ENCODE results near the gene BRSK2. TPM values are rescaled to one million over a fixed set of nuclear protein-coding genes. Genes with fewer than 3 reads are reported as not detected.

The BRSK2 gene
- total and polyA plus RNA-seq, 9 of the 15 experiments (the other 6 are each of a cell fraction or from before 2014, with no cell fraction given), result 0.06 to 0.52 (median 0.18) TPM; not detected in 5

GRCh38 chr11:1391165-1392075 is 1.7 kb downstream of the BRSK2 start:
- WGBS (ENCODE audit: insufficient coverage, low coverage, missing lambda C conversion rate), result 22% methylated on average over 31 of the region's 35 CpGs
- H4K20me1 ChIP-seq (replicated peaks; ENCODE audit: control insufficient read depth, insufficient read depth, low read length), result 0 out of 2 replicates have a peak, but pooled peaks cover 8% of the 10 kb centered on the region
- DNase-seq (ENCODE audit: extremely low read depth in 1 of 4, low spot score in 3 of 4) (no peak), FAIRE-seq (no peak), ATAC-seq (no peak)
- H3K27ac ChIP-seq (ENCODE audit: extremely low read depth, low read depth, low read length), result no peak overlapping the region
- H3K27me3 ChIP-seq (ENCODE audit: control insufficient read depth in 2 of 2, insufficient read depth in 2 of 2, low read length in 2 of 2), result peaks cover 5 to 41% of the 10 kb centered on the region in 2 experiments; a peak in 3 of 5 replicates
- no TSS peak for BruUV-seq (replicated peaks)
- H3K36me3 ChIP-seq (ENCODE audit: control insufficient read depth, insufficient read depth, low read length), result no peaks in the 10 kb centered on the region
- no peaks in the 10 kb centered on the region for H3K9me3 ChIP-seq (replicated peaks; ENCODE audit: control insufficient read depth, insufficient read depth, low read depth, low read length)
- H3K9ac ChIP-seq (ENCODE audit: insufficient read depth in 1 of 2, low read depth in 2 of 2, low read length in 2 of 2), result no peak overlapping the region
- H3K79me2 ChIP-seq (ENCODE audit: control insufficient read depth, insufficient read depth, low read length), result no peaks in the 10 kb centered on the region
- intact Hi-C loops (cut with micrococcal nuclease) (no loop called here), in situ Hi-C loops (cut with MboI) (no loop called here)
- CTCF ChIA-PET (ENCODE audit: low intra/inter-chr PET ratio), result no interaction called here
- no peak overlapping the region for H3K4me3 ChIP-seq
- no peak overlapping the region for H2AFZ ChIP-seq (ENCODE audit: low read depth, low read length)
- H3K4me1 ChIP-seq (replicated peaks in 1 of 2; ENCODE audit: control insufficient read depth in 2 of 2, insufficient read depth in 2 of 2, low read length in 2 of 2), result peaks cover 0 to 33% of the 10 kb centered on the region in 2 experiments; a peak in 2 of 5 replicates
- POLR2A ChIA-PET, result no interaction called here
- no peak overlapping the region for H3K4me2 ChIP-seq (ENCODE audit: insufficient read depth, low read length)
- no peaks in the 10 kb centered on the region for H3K9me1 ChIP-seq (ENCODE audit: control insufficient read depth, insufficient read depth, low read length)
- TF ChIP-seq ZBTB7A (IDR thresholded peaks at IDR 0.05; ENCODE audit: borderline replicate concordance, control insufficient read depth, low read depth, low read length) (no peak), PHB2 (IDR thresholded peaks at IDR 0.05; ENCODE audit: low read depth) (no peak), SRSF1 (IDR thresholded peaks at IDR 0.05; ENCODE audit: low read depth, low read length) (no peak), TAF9B (IDR thresholded peaks at IDR 0.05; ENCODE audit: partially characterized antibody) (no peak), ZBTB8A (IDR thresholded peaks at IDR 0.05; ENCODE audit: partially characterized antibody) (no peak), ZNF384 (IDR thresholded peaks at IDR 0.05; ENCODE audit: low read depth, low read length) (no peak), CBFB (CRISPR knock-in tag; IDR thresholded peaks at IDR 0.05) (no peak), TCF3 (CRISPR knock-in tag; IDR thresholded peaks at IDR 0.05) (no peak), RAD21 (CRISPR knock-in tag; conservative IDR thresholded peaks at IDR 0.05 in 1 of 2, IDR thresholded peaks at IDR 0.05 in 1 of 2) (no peak), ZBTB11 (CRISPR knock-in tag; IDR thresholded peaks at IDR 0.05) (no peak), GTF2B (IDR thresholded peaks at IDR 0.05; ENCODE audit: extremely low read depth, insufficient read length) (no peak), STAT5B (CRISPR knock-in tag; IDR thresholded peaks at IDR 0.05) (no peak), ZNF780A (CRISPR knock-in tag; IDR thresholded peaks at IDR 0.05) (no peak), ZNF408 (CRISPR knock-in tag; IDR thresholded peaks at IDR 0.05; ENCODE audit: low read depth) (no peak), HOMEZ (CRISPR knock-in tag; IDR thresholded peaks at IDR 0.05) (no peak), CCAR2 (IDR thresholded peaks at IDR 0.05; ENCODE audit: low read depth, low read length) (no peak)

Data from K562 (cell line).